GM13977 (cell line): ENCODE results near the gene AZU1.

Source experiments
- DNase-seq: peaks from one replicate; pipeline ENCODE4 v3.0.0; 2012; ENCODE audit warnings: low spot score
- in situ Hi-C: fragments of 300-500 bp; cut with MboI; formaldehyde crosslinking; loops from one replicate; pipeline ENCODE4 v1.12.0; 2022; ENCODE audit warnings: low sequenced_read_pairs, low pct_unique_long_range_greater_than_20kb, mixed read lengths, inconsistent platforms; ENCODE audit not compliant: unreplicated experiment
- TF ChIP-seq, protein P1 (sequence below): IDR thresholded peaks from 2 replicates; pipeline ENCODE4 v1.5.1; 2012; ENCODE audit warnings: mild to moderate bottlenecking, control low read depth; ENCODE audit not compliant: insufficient read depth; ENCODE audit errors: extremely low read depth, missing control alignments

The AZU1 gene

DNA sequence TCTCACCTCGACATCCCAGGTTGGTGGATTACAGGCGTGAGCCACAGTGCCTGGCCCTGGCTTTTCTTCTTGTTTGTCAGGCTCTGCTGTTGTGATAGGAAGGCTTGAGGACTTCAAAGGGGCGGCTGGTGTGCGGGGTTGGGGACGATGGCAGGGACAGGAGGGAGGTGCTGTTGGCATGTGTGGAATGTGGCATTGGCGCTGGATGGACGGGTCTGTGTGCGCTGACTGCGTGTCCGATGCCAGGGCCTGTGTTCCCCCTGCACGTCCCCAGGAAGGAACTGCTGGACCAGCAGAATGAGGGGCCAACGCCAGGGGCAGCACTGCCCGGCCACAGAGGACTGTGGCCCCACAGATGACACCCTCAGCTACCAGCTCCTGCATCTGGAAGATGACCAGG lies 43.1 kb upstream of the AZU1 start:
- no peak for DNase-seq
- in situ Hi-C loops = no loop called here
- TF ChIP-seq, protein P1, sequence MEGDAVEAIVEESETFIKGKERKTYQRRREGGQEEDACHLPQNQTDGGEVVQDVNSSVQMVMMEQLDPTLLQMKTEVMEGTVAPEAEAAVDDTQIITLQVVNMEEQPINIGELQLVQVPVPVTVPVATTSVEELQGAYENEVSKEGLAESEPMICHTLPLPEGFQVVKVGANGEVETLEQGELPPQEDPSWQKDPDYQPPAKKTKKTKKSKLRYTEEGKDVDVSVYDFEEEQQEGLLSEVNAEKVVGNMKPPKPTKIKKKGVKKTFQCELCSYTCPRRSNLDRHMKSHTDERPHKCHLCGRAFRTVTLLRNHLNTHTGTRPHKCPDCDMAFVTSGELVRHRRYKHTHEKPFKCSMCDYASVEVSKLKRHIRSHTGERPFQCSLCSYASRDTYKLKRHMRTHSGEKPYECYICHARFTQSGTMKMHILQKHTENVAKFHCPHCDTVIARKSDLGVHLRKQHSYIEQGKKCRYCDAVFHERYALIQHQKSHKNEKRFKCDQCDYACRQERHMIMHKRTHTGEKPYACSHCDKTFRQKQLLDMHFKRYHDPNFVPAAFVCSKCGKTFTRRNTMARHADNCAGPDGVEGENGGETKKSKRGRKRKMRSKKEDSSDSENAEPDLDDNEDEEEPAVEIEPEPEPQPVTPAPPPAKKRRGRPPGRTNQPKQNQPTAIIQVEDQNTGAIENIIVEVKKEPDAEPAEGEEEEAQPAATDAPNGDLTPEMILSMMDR = no peak

DNA sequence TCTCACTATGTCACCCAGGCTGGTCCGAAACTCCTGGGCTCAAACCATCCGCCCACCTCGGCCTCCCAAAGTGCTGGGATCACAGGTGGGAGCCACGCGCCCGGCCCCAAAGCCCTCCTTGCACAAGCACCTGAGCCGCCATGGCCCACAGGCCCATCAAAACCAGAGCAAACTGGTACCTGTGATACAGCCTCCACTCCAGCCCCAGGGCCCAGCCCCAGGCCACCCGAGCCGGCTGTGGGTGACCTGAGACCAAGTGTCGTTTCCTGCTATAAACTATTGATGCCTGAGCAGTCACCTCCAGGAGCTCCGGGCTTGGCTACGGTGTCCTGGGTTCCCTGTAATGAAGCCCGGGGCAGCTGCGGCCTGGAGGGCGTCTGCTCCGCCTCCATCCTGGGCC lies 40.1 kb upstream of the AZU1 start:
- no peak for DNase-seq
- in situ Hi-C loops = no loop called here
- TF ChIP-seq, protein P1 = no peak

DNA sequence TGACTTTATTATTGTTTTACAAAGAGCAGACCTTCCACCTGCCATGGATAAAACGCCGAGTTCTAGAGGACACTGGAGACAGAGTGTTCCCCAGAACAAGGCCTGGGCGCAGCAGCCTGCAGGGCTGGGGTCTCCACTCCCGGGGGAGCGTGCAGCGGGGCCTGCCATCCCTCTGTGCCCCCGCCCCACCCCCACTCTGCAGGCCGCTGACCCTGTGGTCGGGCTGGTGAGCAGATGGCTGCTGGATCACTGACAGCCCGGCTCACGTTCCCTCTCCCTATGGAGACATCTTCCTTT lies 39.0 kb upstream of the AZU1 start:
- TF ChIP-seq, protein P1 = no peak
- in situ Hi-C loops = no loop called here
- DNase-seq = no peak

DNA sequence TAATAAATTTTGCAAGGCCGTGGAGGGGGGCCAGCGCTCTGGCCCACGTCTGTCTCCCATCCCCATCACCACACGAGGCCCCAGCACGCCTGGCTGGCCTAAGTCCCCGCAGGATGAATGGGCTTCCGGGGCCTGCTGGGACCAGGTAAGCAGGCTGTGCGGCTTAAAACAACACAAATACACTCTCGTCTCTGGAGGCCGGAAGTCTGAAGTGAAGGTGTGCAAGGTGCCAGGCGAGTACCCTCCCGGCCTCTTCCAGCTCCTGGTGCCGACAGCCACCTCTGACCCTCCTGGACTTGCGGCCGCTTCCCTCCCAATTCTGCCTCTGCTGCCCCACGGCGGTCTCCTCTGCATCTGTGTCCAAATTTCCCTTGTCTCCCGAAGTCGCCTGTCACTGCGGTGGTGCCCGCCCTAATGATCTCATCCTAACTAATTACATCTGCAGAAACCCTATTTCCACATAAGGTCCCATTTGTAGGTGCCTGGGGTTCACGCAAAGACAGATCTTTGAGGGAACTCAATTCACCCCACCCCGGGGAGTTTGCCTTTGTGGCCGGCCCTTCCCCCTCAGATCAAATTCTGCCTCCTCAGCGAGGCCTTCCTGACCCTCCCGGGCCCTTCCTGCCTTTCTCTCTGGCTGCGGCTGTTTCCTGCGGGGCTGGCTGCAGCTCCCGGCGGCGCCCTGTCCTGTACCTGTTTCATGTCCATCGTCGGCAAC lies 38.5 kb upstream of the AZU1 start:
- TF ChIP-seq, protein P1 = no peak
- in situ Hi-C loops = no loop called here
- DNase-seq = no peak

DNA sequence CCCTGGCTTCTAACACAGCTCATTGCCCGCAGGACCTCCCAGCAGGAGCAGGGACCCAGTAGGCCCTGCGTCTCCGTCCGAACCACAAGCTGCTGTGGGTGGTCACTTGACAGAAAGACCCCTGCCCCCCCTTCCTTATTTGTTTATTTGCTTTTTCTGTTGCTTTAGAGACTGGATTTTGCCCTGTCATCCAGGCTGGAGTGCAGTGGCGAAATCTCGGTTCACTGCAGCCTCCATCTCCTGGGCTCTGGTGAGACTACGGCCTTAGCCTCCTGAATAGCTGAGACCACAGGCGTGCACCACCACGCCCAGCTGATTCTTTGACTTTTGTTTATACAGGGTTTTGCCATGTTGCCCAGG lies 38.0 kb upstream of the AZU1 start:
- in situ Hi-C loops = no loop called here
- TF ChIP-seq, protein P1 = no peak
- no peak for DNase-seq

DNA sequence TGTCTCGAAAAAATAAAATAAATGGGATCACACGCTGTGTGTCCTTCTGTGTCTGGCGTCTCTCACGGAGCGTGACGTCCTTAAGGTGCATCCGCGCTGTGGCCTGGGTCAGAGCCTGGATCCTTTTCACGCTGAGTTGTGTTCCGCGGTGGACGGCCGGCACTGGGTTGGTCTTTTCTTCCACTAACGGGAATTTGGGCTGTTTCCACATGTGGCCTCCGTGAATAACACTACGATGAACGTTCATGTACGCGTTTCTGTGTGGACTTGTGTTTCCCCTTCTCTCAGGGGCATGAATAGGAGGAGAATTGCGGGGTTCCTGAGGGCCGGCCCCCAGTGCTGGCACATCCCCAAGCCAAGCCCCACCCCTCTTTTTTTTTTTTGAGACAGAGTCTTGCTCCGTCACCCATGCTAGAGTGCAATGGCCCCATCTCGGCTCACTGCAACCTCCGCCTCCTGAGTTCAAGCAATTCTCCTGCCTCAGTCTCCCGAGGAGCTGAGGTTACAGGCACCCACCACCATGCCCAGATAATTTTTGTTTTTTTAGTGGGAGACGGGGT lies 36.5 kb upstream of the AZU1 start:
- no peak for DNase-seq
- TF ChIP-seq, protein P1 = no peak
- in situ Hi-C loops = no loop called here
